Right atrium auricular region (tissue), 2 donors: ENCODE measurements around the gene PPP6R3. TPM values are rescaled to one million over a fixed set of nuclear protein-coding genes. Genes with fewer than 3 reads are reported as not detected.

ENCODE experiments used
- DNase-seq: peaks from one replicate; pipeline ENCODE4 v3.0.0-alpha.2; 2019; ENCODE audit warnings: low spot score
- H3K27ac ChIP-seq, 2 donors: fragments of 200-600 bp; sonication (generic); 1 replicate in 1 of 2; 2 replicates in 1 of 2; pipeline ENCODE4 v1.5.1; 2016 to 2019
- H3K27me3 ChIP-seq, 2 donors: fragments of 200-600 bp; sonication (generic); one replicate each; pipeline versions ENCODE4 v1.5.1 to v1.6.0; 2017 to 2019
- H3K36me3 ChIP-seq: fragments of 200-600 bp; sonication (generic); one replicate; pipeline ENCODE4 v1.5.1; 2016
- H3K4me1 ChIP-seq, 2 donors: fragments of 200-600 bp; sonication (generic); one replicate each; pipeline versions ENCODE4 v1.5.1 to v1.6.0; 2017 to 2019
- H3K4me3 ChIP-seq, 2 donors: fragments of 200-600 bp; sonication (generic); 1 replicate in 1 of 2; 2 replicates in 1 of 2; pipeline ENCODE4 v1.5.1; 2017 to 2019; ENCODE audit warnings: mild to moderate bottlenecking in 1 of 2, moderate library complexity in 1 of 2
- H3K9me3 ChIP-seq, 2 donors: fragments of 200-600 bp; sonication (generic); one replicate each; pipeline ENCODE4 v1.5.1; 2019
- total RNA-seq, 2 donors: library from RNA; depleted of rRNA; stranded (reverse); fragments of >200 nt; gene quantifications; one replicate each; pipeline ENCODE4 v1.1.0, GENCODE V29; 2016
- TF ChIP-seq, protein P1 (sequence below), 2 donors: fragments of 200-600 bp; sonication (generic); IDR thresholded peaks; one replicate each; pipeline ENCODE4 v1.5.1; 2019; ENCODE audit warnings: antibody characterized with exemption in 2 of 2

PPP6R3 gene
- total RNA-seq, 2 donors from 2014 or later, result 81.1 to 95.2 TPM

DNA sequence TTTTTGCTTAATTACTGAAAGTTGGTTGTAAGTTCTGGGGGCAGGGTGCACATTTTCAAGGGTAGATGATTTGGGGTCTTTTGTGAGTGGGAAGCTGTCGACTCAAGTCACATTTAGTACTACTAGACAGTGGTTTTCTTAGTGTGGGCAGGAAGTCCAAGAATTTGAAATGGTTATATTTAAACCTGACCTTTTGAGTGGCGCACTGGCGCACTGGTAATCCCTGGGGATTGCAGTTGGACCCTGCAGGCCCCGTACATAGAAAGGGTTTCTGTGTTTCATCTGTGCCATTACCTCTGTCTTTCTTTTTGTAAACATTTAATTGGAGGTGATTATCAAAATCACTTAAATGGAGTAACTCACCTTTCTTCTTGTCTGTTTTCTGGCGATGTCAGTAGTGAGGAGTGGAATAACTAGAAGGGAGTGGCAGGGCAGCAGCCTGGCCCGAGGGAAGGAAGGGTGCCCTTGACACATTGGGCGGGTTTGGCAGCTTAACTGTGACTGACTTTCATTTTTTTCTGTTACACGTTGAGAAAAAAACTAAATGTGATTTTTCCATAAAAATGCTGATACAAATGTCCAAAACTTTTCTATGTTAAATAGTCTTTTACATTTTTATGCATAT, 122.0 kb downstream of the PPP6R3 start:
- Histone ChIP-seq H3K36me3 (peaks cover 30% of the 10 kb centered on the region), H3K27me3 (no peaks in the 10 kb centered on the region), H3K27ac (peak overlapping the region; percentile 74 to 78), H3K9me3 (no peaks in the 10 kb centered on the region), H3K4me3 (no peak overlapping the region), H3K4me1 (peaks cover 0 to 41% of the 10 kb centered on the region in 2 donors)
- DNase-seq, result no peak
- TF ChIP-seq, protein P1, sequence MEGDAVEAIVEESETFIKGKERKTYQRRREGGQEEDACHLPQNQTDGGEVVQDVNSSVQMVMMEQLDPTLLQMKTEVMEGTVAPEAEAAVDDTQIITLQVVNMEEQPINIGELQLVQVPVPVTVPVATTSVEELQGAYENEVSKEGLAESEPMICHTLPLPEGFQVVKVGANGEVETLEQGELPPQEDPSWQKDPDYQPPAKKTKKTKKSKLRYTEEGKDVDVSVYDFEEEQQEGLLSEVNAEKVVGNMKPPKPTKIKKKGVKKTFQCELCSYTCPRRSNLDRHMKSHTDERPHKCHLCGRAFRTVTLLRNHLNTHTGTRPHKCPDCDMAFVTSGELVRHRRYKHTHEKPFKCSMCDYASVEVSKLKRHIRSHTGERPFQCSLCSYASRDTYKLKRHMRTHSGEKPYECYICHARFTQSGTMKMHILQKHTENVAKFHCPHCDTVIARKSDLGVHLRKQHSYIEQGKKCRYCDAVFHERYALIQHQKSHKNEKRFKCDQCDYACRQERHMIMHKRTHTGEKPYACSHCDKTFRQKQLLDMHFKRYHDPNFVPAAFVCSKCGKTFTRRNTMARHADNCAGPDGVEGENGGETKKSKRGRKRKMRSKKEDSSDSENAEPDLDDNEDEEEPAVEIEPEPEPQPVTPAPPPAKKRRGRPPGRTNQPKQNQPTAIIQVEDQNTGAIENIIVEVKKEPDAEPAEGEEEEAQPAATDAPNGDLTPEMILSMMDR (IDR thresholded peaks at IDR 0.05), result no peak

DNA sequence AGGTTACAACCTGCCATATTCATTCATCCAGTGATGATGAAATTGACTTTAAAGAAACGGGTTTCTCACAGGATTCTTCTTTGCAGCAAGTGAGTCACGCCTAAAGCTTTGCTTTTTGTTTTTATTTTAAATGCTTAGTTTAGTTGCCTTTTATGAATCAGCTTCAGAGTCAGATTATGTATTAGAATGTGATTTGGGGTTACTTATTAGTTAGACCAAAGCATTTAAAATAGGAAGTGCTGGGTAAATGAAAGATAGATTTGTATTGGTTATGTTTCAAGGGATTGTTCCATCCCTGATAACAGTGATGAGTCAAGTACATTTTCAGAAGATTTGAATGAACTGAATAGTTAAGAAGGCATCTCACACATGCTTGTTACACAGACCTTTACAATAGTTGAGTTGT, 122.5 kb downstream of the PPP6R3 start:
- no peaks in the 10 kb centered on the region for H3K9me3 ChIP-seq
- no peak overlapping the region for H3K4me3 ChIP-seq
- H3K27ac ChIP-seq, result peak overlapping the region; percentile 74 to 78
- peaks cover 30% of the 10 kb centered on the region for H3K36me3 ChIP-seq
- TF ChIP-seq, protein P1 (IDR thresholded peaks at IDR 0.05), result no peak
- no peak for DNase-seq
- H3K4me1 ChIP-seq, result peaks cover 0 to 37% of the 10 kb centered on the region in 2 donors
- H3K27me3 ChIP-seq, result no peaks in the 10 kb centered on the region

DNA sequence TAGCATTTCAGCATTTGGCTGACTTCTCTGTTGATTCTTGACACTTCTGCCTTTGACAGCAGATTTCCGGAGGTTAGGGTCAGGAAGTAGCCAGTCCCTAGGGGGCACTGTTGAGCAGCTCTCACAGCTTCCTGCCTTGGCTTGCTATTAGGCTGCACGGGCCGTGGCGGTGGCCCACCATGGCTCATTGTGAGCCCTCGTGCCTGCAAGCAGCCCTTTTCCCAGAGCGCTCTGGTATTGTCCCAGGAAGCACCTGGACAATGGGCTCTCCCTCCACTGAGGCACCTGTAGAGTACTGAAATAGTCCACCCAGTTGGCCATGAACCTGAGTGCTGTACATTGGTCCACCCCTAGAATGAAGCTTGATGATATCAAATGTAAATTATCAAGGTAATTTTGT, 123.5 kb downstream of the PPP6R3 start:
- no peaks in the 10 kb centered on the region for H3K9me3 ChIP-seq
- H3K4me1 ChIP-seq, result peaks cover 0 to 37% of the 10 kb centered on the region in 2 donors
- H3K27me3 ChIP-seq, result no peaks in the 10 kb centered on the region
- TF ChIP-seq, protein P1 (IDR thresholded peaks at IDR 0.05), result peak in 1 of 2 donors; percentile 63
- peaks cover 36% of the 10 kb centered on the region for H3K36me3 ChIP-seq
- no peak for DNase-seq
- H3K4me3 ChIP-seq, result no peak overlapping the region
- peak overlapping the region; percentile 74 to 78 for H3K27ac ChIP-seq

DNA sequence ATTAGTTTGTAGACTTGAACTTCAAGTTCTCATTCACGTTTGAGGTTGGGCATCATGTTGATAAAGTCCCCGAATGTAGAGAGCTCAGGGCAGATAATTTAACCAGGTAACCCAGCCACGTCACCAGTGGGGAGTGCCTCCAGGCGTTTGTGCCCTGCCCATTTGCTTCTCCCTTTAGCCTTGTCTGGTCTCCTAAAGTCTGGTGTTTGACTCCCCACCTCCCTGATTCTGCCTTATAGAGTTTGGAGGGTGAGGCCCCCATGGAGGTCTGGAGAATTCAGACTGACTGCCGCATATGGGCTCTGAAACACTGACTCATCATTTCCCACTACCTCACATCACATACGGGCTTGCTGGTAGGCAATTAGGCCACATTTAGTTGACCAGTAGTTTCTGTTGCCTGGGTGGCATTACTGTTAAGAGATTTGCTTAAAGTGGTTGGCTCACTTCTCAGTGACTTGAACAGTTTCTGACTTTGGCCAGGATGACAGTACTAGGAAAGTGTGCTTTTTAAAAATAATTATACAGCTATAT, 124.5 kb downstream of the PPP6R3 start:
- Histone ChIP-seq H3K9me3 (no peaks in the 10 kb centered on the region), H3K27ac (peak overlapping the region; percentile 10 to 78), H3K27me3 (no peaks in the 10 kb centered on the region), H3K4me1 (peaks cover 0 to 37% of the 10 kb centered on the region in 2 donors), H3K4me3 (no peak overlapping the region), H3K36me3 (peaks cover 32% of the 10 kb centered on the region)
- DNase-seq, result no peak
- TF ChIP-seq, protein P1 (IDR thresholded peaks at IDR 0.05), result no peak

DNA sequence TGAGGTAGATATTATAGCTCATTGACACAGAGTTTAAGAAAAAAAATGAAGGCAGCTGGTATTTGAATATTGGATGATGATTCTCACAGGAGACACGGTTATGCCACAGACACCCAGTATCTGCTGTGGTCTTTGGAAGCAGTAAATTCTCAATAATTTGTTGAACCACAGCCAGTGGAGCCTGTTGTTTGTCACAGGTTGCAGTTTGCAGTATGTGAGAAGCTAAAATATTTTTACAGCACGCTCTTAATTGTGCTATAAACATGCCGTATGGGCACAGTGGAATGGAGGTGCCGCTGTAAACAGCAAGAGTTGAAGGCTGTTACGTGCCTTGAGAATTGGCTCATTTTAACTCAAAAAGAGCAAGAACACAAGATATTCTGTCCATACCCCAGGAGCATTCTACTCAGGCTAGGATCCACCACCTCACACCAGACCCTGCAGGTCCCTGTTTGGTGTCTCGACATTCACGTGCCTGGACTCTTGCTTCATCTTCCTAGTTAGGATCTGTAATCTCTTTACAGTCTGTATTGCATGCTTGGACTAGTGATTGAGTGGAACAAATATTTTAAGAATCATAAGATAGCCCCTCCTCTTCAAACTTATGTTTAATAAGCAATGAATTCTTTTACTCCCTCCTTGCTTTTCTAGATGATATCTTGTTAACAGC, 129.1 kb downstream of the PPP6R3 start:
- TF ChIP-seq, protein P1 (IDR thresholded peaks at IDR 0.05), result no peak
- Histone ChIP-seq H3K36me3 (peaks cover 63% of the 10 kb centered on the region), H3K9me3 (no peaks in the 10 kb centered on the region), H3K4me3 (no peak overlapping the region), H3K27ac (no peak overlapping the region), H3K27me3 (no peaks in the 10 kb centered on the region), H3K4me1 (no peaks in the 10 kb centered on the region)
- no peak for DNase-seq
